Kidney (tissue), 14 donors: Measurements from ENCODE around the gene SAT1. TPM values are rescaled to one million over a fixed set of nuclear protein-coding genes. Genes with fewer than 3 reads are reported as not detected.
A peak's percentile ranks its signal among the peaks of the same experiment; 100 is the strongest.

Source experiments
- DNase-seq, 5 donors: peaks; one replicate each; pipeline ENCODE4 v3.0.0-alpha.2; 2013 to 2020
- FAIRE-seq: peaks from 2 replicates; lab custom pipeline; 2012; peaks lifted over from hg19 to GRCh38; lab: Jason Lieb, UNC
- H3K27ac ChIP-seq, 2 donors: one replicate each; pipeline ENCODE4 v1.7.0; 2013; ENCODE audit warnings: low read depth in 2 of 2, low read length in 2 of 2, inconsistent platforms in 1 of 2
- H3K27me3 ChIP-seq: one replicate; pipeline ENCODE4 v1.7.1; 2013; ENCODE audit warnings: low read length, inconsistent platforms; ENCODE audit not compliant: control insufficient read depth, insufficient read depth
- H3K36me3 ChIP-seq, 3 donors: one replicate each; pipeline versions ENCODE4 v1.7.0 to v1.7.1; 2013; ENCODE audit warnings: low read length in 3 of 3, control low read depth in 1 of 3, inconsistent platforms in 1 of 3; ENCODE audit not compliant: insufficient read depth in 3 of 3, control insufficient read depth in 2 of 3
- H3K4me1 ChIP-seq, 3 donors: one replicate each; pipeline versions ENCODE4 v1.7.0 to v1.7.1; 2013; ENCODE audit warnings: low read length in 3 of 3, inconsistent platforms in 1 of 3, low read depth in 1 of 3; ENCODE audit not compliant: control insufficient read depth in 2 of 3, insufficient read depth in 2 of 3
- H3K4me3 ChIP-seq, 3 donors: one replicate each; pipeline versions ENCODE4 v1.7.0 to v1.8.1; 2013; ENCODE audit warnings: low read length in 3 of 3, control low read depth in 1 of 3, inconsistent platforms in 1 of 3
- H3K9ac ChIP-seq, 3 donors: one replicate each; pipeline versions ENCODE4 v1.7.0 to v1.7.1; 2013; ENCODE audit warnings: low read length in 3 of 3, control low read depth in 1 of 3, inconsistent platforms in 1 of 3
- H3K9me3 ChIP-seq, 3 donors: one replicate each; pipeline versions ENCODE4 v1.7.0 to v1.7.1; 2013; ENCODE audit warnings: low read length in 3 of 3, control low read depth in 1 of 3, inconsistent platforms in 1 of 3; ENCODE audit not compliant: control insufficient read depth in 2 of 3, insufficient read depth in 1 of 3
- intact Hi-C: fragments of 100-400 bp; cut with DNase I; formaldehyde crosslinking; loops from one replicate; pipeline ENCODE4 v1.11.1; 2022
- polyA plus RNA-seq: library from polyadenylated mRNA; stranded (reverse); fragments of 350-450 nt; fragmentation: Illumina TruSeq; extraction: RNeasy Lipid Tissue Mini Kit (QIAGEN cat#74804); gene quantifications from one replicate; pipeline ENCODE4 v1.2.3, GENCODE V29; 2014; ENCODE audit warnings: low read depth, low replicate concordance; ENCODE audit not compliant: insufficient read depth
- total RNA-seq: library from RNA; stranded (reverse); fragmentation: NEBNext Ultra II Directional; extraction: Animal tissue kit (Norgen Biotek cat#: 25700); gene quantifications from one replicate; pipeline ENCODE4 v1.2.1, GENCODE V29; 2021
- TF ChIP-seq, protein P1 (sequence below): IDR thresholded peaks from 3 replicates; pipeline ENCODE4 v1.5.1; 2012; ENCODE audit warnings: mild to moderate bottlenecking, moderate library complexity, borderline replicate concordance; ENCODE audit not compliant: insufficient read depth; ENCODE audit errors: extremely low read depth
- donor health status: control.
- donor health status: control.
- donor health status: control.
- donor health status: control.
- donor health status: control.
- donor health status: DM: yes; HTN: yes; CAD: no.
- donor health status: Normal renal cell carcinoma (clear cell type).

Gene SAT1
- total and polyA plus RNA-seq, 2 donors from 2014 or later, result 417 to 574 TPM

DNA sequence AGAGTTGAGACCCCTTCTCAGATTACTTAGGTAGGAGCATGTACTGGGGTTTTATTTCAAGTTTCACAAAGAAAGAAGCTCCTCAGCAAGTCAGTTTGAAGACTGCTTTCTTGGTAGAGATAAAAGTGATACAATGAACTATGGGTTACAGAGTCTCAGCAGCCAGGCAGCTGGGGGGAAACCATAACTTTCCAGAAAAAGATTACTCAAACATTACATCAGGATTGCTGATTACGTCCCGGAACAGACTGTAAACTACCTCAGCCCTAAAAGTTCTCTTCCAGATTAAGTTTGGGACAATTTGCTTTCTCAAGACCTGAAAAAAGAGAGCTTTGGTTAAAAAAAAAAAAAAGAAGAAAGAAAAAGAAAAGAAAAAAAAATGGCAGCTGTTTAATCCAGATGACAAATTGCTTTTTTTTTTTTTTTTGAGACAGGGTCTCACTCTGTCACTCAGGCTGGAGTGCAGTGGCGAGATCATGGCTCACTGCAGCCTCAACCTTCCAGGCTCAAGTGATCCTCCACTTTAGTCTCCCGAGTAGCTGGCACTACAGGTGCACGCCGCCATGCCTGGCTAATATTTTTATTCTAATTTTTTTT lies 16.6 kb downstream of the SAT1 start:
- intact Hi-C loops, result no loop called here
- DNase-seq (no peak), FAIRE-seq (no peak)
- Histone ChIP-seq H3K9ac (no peak overlapping the region), H3K9me3 (no peaks in the 10 kb centered on the region), H3K4me3 (no peak overlapping the region), H3K36me3 (no peaks in the 10 kb centered on the region), H3K27ac (peak overlapping the region in 1 of 2 donors; percentile 37), H3K27me3 (no peaks in the 10 kb centered on the region), H3K4me1 (no peaks in the 10 kb centered on the region)
- TF ChIP-seq, protein P1, sequence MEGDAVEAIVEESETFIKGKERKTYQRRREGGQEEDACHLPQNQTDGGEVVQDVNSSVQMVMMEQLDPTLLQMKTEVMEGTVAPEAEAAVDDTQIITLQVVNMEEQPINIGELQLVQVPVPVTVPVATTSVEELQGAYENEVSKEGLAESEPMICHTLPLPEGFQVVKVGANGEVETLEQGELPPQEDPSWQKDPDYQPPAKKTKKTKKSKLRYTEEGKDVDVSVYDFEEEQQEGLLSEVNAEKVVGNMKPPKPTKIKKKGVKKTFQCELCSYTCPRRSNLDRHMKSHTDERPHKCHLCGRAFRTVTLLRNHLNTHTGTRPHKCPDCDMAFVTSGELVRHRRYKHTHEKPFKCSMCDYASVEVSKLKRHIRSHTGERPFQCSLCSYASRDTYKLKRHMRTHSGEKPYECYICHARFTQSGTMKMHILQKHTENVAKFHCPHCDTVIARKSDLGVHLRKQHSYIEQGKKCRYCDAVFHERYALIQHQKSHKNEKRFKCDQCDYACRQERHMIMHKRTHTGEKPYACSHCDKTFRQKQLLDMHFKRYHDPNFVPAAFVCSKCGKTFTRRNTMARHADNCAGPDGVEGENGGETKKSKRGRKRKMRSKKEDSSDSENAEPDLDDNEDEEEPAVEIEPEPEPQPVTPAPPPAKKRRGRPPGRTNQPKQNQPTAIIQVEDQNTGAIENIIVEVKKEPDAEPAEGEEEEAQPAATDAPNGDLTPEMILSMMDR, result no peak

DNA sequence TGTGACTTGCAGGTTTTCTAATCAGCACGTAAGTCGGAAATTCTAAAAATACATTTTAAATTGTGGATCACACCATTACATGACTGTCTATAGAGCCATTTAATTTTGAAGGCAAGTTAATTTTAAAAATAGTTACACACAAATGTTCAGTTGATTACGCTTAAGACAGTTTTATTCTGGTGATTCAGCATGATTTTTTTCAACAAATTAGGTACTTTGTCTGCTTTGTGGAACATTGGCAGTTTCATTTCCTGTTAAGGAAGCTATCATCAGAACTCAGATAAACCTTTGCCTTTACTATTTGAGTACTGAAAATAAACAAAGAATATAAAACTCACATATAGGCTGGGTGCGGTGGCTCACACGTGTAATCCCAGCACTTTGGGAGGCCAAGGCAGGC lies 19.5 kb downstream of the SAT1 start:
- DNase-seq (no peak), FAIRE-seq (no peak)
- Histone ChIP-seq H3K9ac (no peak overlapping the region), H3K9me3 (no peaks in the 10 kb centered on the region), H3K36me3 (no peaks in the 10 kb centered on the region), H3K27ac (no peak overlapping the region), H3K4me3 (no peak overlapping the region), H3K4me1 (no peaks in the 10 kb centered on the region), H3K27me3 (no peaks in the 10 kb centered on the region)
- TF ChIP-seq, protein P1, result no peak
- intact Hi-C loops, result no loop called here

DNA sequence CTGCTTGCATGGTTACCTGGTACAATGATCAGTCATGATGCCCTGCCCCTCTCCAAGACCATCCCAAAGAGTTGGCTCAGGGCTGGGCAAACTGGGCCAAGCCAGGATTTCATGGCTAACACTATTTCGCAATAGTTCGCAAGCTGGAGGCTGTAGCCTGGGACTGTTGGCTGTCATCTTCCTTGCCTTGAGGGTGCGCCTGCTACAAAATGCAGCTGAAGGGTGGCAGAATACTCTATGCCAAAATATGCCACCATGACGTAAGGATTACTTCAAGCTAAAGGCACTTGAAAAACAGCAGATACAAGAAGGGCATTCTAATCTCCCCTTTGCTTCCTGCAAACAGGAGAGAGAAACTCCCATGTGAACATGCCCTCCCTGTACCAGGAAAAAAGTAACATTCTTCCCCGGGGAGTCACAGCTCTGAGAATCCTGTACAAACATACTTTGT lies 21.0 kb downstream of the SAT1 start:
- Histone ChIP-seq H3K9ac (no peak overlapping the region), H3K9me3 (no peaks in the 10 kb centered on the region), H3K4me1 (no peaks in the 10 kb centered on the region), H3K4me3 (no peak overlapping the region), H3K27ac (peak overlapping the region in 1 of 2 donors; percentile 7), H3K27me3 (no peaks in the 10 kb centered on the region), H3K36me3 (no peaks in the 10 kb centered on the region)
- no peak for DNase-seq
- intact Hi-C loops, result no loop called here
- TF ChIP-seq, protein P1, result no peak
- FAIRE-seq, result no peak

DNA sequence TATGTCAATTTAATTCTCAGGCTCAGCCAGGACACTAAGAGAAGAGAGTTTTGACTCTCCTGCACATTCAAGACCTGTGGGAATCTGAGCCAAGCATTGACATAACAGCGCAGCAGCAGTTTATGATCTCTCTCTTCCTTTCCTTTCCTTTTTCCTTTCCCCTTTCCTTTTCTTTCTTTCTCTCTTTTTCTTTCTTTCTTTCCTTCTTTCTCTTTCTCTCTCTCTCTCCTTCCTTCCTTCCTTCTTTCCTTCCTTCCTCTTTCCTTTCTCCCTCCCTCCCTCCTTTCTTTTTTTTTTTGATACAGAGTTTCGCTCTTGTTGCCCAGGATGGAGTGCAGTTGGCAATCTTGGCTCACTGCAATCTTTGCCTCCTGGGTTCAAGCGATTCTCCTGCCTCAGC lies 21.6 kb downstream of the SAT1 start:
- H3K27me3 ChIP-seq, result no peaks in the 10 kb centered on the region
- H3K36me3 ChIP-seq, result no peaks in the 10 kb centered on the region
- H3K9me3 ChIP-seq, result no peaks in the 10 kb centered on the region
- intact Hi-C loops, result no loop called here
- H3K9ac ChIP-seq, result no peak overlapping the region
- TF ChIP-seq, protein P1, result no peak
- H3K27ac ChIP-seq, result no peak overlapping the region
- no peak for DNase-seq
- no peak overlapping the region for H3K4me3 ChIP-seq
- no peak for FAIRE-seq
- H3K4me1 ChIP-seq, result no peaks in the 10 kb centered on the region
